HG03135 (cell line): ENCODE data around the gene NXN.
"Not testable (repeated sequence)": the region's sequence is repeated elsewhere in the genome, so short reads cannot be mapped to it uniquely, and the experiment has no call there.

ENCODE experiments used
- ATAC-seq: cut with Tn5 transposase; IDR thresholded peaks from one replicate; pipeline ENCODE4 v1.9.1; 2021; ENCODE audit warnings: mild to moderate bottlenecking, moderate library complexity; ENCODE audit not compliant: unreplicated experiment

Gene NXN

DNA sequence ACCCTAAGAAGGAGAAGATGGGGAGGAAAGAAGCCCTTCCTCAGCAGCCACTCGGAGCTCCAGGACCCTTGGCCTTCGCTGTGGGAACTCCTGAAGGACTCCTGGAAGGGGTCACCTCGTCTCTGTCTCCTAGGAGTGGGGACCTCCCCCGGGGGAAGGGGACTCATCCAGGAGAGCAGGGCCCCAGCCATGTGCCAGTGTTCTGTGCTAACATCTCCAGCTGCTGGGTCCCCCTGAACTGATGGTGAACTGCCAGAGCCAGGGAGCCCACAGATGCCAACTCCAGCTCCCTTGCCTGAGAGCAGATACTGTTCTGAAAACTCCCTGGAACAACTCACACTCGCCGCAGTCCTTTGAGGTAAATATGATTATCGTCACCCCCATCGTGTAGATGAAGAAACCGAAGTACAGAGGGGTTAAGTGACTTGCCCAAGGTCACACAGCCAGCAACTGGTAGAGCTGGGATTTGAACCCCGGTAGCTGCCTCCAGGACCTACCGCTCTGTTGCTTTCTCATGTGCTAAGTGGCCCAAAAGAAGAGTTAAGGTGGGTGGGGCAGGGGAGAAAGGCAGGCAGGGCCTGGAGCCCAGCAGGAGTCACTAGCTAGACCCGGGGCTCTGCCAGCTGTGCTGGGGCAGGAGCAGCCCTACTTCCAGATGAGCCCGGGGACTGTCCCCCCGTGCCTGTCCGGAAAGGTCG, 27.9 kb upstream of the NXN start:
- ATAC-seq = no peak

GRCh38 chr17:1006054-1006453, 26.5 kb upstream of the NXN start:
- ATAC-seq = no peak

DNA sequence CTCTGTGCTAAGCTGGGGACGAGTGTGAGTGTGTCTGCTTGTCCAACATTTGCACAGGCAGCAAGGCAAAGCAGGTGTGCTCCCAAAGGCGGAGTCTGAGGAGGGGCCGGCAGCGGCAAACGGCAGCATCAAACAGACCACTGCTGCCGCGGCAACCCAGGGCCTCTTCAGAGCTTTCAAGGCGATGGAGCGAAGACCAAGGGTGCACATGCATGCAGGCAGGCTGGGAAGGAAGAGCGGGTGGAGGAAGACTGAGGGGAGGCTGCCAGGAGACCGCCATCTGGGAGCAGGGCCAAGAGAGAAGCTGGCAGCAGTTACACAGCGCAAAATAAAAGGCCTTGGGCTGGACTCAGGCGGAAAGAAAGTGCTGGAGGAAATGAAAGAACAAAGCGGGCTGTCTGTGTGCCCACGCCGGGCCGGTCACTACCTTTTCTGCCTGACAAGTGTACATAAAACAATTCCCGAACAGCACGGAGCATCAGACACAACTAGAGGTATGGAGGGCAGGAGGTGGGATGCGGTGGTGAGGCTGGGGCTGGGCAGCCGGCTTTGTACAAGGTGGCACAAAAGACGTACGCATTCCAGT, 25.9 kb upstream of the NXN start:
- ATAC-seq = no peak

- no peak for ATAC-seq
Observed at GRCh38 chr17:1004769-1005295, 25.3 kb upstream of the NXN start.

DNA sequence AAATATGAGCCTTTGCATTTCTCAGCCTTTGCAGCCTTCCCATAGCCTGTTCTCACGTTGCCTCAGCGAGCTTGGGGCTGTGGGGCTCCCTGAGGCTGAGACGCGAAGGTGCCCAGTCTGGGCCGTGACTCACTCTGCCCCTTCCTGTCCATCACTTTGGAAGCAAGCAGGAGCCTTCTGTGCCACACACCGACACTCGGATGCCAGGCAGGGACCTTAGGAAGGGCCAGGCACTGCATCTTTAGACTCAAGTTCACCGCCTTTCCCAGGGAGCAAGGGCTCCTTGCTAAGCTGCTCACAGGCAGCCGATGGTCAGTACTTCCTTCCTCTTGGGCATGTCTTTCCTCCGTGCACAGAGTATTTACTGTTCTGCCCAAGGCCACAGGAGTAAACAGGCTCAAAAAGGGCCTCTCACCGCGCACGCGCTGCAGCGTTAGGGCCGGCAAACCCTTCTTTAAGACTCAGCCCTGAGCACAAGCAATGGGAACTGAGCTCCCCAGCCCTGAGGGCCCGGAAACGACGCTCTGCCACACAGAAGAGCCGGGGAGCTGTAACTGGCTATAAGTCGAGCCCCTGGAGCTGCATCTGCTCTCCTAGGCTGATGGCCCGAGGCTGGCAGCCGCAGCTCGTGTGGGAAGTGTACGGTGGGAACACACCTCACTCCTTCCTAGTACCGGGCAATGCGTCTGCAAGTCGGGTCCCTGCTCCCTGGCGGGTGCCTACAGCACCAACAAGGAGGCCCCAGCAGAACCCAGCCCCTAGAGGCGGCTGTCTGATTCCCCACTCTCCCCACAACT, 24.6 kb upstream of the NXN start:
- no peak for ATAC-seq

DNA sequence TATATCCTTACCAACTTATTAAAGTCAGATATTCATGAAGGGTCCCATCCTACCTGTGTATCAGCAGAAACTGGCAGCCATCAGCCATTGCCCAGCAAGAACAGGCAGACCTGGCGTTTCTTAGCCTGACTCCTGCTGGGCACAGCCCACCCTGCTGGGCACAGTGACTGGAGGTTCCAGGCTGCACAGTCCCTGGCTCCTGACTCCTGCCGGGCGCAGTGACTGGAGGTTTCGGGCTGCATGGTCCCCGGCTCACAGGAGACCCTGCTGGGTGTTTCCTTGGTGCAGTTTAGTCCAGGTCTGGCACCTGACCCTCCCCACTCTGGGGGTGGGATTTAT, 24.0 kb upstream of the NXN start:
- ATAC-seq = no peak

- no peak for ATAC-seq
Observed at GRCh38 chr17:1002771-1003555, 23.4 kb upstream of the NXN start.

- no peak for ATAC-seq
Observed at GRCh38 chr17:1002412-1002753, 22.8 kb upstream of the NXN start.

DNA sequence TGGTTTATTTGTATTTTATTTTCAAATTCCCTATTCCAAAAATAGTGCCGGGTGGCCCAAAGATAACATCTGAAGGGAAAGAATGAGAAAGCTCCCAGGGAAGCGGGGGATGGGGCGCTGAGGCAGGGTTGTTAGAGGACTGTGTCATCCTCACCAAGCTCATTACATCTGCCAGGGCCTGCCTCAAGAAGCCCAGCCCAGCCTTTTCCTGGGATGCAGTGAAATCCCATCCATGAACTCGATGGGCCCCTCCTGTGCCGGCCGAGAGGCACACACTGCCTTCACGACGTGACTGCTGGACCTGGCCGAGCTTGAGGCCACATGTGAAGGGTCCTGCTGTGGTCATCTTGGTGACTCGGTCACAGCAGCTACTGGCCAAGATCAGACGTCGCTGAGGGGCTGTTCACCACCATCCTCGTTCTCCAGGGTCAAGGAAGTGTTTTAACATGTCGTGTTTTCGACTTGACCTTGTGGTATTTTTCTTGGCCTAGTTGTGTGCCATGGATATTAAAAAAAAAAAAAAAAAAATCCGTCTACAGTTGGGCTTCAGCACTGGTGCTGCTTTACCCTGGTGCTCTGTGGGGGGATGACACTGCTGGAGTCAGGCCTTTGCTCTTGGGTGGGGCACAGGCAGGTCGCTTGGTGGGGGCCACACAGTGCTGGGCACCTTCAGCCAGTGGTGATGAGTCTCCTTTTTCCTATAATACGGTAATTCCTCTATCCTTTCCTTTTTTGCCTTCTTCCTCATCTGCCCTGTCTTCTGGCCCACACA, 22.2 kb upstream of the NXN start:
- ATAC-seq = no peak

DNA sequence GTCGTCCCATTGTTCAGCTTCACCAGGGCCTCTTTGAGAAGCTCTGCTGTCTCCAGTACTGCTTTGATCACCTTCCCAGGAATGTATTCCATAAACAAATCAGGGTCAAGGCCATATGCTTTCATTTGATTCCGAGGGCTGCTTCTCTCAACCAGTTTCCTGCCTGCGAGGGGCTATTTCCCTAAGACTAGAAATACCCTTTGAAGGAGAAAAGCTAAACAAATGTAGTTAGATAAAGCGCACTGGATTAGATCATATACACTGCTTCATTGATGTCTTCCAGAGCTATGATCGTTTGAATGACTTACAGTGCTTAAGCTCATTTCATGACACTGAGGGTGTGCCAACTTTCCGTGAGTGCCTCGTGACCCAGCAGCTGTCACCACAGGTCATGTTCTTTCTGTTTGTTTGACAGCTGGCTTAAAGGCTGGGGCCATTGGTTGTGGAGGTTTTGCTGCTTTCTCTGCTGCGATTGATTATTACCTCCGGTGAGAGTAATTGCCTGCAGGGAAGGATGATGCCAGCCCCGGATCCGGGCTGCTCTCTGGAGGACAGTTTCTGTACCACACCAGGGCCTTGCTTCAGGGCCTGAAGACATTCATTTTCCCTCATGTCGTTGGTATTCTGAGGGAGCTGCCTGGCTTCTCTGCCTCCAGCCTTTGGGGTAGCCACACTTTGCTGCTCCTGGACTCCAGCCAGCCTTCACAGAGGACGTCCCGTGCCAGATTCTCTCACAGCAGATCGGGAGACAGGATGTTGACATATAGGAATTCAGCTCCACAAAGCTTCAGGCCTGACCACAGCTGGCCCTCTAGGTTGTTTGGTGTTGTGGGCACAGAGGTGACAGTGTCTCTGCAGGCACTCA, 21.3 kb upstream of the NXN start:
- ATAC-seq = no peak

DNA sequence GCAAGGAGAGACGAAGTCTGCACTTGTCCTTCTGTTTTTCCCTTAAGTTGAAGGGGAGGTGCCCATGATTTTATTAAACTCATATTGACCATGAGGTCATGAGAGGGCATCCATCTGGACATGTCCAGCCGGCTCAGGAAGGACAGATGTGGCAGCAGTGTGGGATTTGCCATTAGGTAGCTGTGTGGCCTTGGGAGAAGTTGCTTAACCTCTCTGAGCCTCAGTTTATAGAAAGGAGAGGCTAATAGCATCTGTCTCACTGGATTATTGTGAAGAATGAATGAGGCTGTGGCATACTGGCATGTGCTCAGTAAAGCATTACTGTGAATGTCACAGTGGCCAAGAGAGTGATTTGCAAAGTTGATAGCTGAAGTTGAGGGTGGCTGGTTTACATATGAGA, 18.5 kb upstream of the NXN start:
- ATAC-seq = no peak

DNA sequence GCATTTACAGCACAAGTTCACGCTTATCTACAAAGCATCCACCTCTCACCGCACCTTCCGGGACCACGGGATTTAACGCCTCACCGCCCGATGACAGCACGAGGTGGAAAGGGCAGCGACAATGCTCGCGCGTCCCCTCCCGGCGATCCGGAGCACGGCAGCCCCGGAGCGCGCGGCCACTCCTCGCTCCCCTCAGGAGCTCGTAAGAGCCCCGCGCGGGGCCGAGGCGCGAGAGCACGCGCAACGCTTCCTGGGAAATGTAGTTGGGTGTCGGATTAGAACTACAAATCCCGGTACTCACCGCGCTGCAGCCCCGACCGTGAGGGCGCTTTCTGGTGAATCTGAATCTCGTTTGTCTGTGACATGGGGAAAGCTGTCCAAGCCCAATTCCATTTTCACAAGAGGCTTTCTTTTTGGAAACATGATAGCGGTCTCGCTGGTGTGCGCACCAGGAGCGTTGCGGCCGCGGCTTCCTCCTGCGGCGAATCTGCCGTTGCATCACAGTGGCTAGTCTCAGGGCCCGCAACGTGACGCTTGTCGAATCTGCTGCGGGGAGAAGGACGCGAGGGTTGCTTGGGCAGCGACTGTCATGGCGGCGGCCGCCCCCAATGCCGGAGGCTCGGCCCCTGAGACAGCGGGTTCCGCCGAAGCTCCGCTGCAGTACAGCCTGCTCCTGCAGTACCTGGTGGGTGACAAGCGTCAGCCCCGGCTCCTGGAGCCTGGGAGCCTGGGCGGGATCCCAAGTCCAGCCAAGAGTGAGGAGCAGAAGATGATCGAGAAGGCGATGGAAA, 17.2 kb upstream of the NXN start, which contains the start of gene TIMM22:
Gene TIMM22, plus strand, starts transcription at position 576 of the 791 bp plus-strand sequence. Its CDS starts 14 bp downstream, at position 590.
- ATAC-seq = peak; percentile 91

GRCh38 chr17:995324-995723, 15.7 kb upstream of the NXN start:
- ATAC-seq = not testable (repeated sequence)

DNA sequence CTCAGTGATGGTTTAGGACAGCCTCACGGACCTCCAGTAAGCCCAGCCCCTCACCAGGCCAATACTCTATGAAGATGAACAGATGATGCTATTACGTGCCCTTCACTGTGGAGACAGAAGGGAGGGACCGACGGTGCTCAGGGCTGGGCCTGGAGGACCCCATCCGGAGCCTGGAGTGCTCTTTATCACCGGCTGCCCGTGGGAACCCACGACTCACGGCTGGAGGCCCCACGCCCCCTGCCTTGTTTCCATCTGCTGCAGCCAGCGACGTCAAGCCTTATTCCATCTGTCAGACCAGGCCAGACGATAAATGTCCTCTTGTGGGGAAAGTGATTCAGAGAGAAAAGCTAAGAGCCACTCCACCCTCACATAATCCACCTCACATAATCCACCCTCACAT, 13.4 kb upstream of the NXN start:
- no peak for ATAC-seq

GRCh38 chr17:988561-988960, 9.0 kb upstream of the NXN start:
- no peak for ATAC-seq

- ATAC-seq = no peak
Observed at GRCh38 chr17:987931-988330, 8.4 kb upstream of the NXN start.

DNA sequence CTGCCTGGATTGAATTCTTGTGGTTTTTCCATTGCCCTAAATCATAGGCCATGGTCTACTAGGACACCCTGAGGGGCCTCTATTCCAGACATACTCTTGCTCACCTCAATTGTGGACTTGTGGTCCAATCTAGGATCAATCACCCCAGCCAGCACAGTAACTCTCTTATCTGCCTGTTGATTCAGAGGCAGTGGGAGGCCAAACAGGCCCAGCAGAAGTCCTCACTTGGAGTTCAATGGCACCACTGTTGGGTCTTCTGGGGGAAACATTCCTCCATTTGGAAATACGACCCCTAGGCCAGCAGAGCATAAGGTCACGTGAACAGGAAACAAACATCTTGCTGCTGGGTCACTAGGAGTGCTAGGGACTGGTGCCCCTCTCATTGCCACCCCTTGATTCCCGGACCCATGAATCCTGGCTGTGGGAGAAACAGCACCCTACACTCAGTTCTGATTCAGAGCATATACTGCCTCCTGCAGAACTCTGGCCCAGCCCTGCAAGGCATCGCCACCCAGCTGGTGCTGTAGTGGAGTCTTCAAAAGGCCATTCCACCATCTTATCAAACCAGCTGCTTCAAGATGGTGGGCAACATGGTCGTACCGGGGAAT, 6.8 kb upstream of the NXN start:
- no peak for ATAC-seq

DNA sequence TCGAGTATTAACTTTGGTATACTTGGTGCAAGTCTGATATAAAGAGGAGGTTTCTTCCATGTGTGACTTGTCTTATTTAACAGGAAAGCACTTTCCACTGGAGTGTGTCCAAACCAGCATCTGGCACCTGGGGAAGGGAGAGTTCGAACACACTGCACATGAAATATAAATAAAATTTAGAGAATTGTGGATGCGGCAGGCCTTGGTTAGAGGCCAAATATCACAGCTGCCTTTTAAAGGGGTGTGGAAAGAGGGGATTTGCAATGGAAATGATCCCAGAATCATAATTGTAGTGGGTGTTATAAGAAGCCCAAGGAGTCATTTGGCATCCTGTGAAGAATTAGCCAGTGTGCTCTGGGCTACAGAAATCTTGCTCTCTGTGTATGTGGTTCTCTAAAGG, 4.3 kb upstream of the NXN start:
- no peak for ATAC-seq
